ENCODE results near the gene NPB.

The NPB gene

DNA sequence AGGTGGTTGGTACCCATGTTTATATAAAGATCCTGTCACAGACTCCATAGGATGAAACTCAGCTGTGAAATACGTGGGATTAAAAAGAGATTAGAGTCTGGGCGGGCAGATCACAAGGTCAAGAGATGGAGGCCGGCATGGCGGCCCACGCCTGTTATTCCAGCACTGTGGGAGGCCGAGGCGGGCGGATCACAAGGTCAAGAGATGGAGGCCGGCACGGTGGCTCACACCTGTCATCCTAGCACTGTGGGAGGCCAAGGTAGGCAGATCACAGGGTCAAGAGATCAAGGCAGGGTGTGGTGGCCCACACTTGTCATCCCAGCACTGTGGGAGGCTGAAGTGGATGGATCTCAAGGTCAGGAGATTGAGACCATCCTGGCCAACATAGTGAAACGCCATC is 6.6 kb upstream of the NPB start:
- Histone ChIP-seq H3K27me3 (ENCODE audit: control insufficient read depth, low read length) (no peaks in the 10 kb centered on the region), H3K9me3 (ENCODE audit: control insufficient read depth, insufficient read depth, low read length) (no peaks in the 10 kb centered on the region), H3K4me1 (ENCODE audit: control insufficient read depth, low read length) (peaks cover 23% of the 10 kb centered on the region), H3K4me2 (ENCODE audit: low read length) (no peak overlapping the region), H3K79me2 (ENCODE audit: control insufficient read depth, low read length) (peaks cover 41% of the 10 kb centered on the region), H3K9me2 (replicated peaks; ENCODE audit: control insufficient read depth, low read length) (no peaks in the 10 kb centered on the region), H3K4me3 (ENCODE audit: low read length) (no peak overlapping the region), H3K36me3 (ENCODE audit: control insufficient read depth, low read length) (peaks cover 55% of the 10 kb centered on the region), H3K27ac (ENCODE audit: low read depth, low read length) (no peak overlapping the region), H3F3A (ENCODE audit: control insufficient read depth, insufficient read depth) (0 out of 2 replicates have a peak, but pooled peaks cover 7% of the 10 kb centered on the region), H4K20me1 (ENCODE audit: control insufficient read depth, insufficient read depth, low read depth, low read length) (peaks cover 3% of the 10 kb centered on the region)
- TF ChIP-seq CTCF (IDR thresholded peaks at IDR 0.05; ENCODE audit: low read depth, low read length, poor library complexity, severe bottlenecking), result no peak
- no peak for TF ChIP-seq EZH2phosphoT487 (IDR thresholded peaks at IDR 0.05; ENCODE audit: borderline replicate concordance, low read length)

DNA sequence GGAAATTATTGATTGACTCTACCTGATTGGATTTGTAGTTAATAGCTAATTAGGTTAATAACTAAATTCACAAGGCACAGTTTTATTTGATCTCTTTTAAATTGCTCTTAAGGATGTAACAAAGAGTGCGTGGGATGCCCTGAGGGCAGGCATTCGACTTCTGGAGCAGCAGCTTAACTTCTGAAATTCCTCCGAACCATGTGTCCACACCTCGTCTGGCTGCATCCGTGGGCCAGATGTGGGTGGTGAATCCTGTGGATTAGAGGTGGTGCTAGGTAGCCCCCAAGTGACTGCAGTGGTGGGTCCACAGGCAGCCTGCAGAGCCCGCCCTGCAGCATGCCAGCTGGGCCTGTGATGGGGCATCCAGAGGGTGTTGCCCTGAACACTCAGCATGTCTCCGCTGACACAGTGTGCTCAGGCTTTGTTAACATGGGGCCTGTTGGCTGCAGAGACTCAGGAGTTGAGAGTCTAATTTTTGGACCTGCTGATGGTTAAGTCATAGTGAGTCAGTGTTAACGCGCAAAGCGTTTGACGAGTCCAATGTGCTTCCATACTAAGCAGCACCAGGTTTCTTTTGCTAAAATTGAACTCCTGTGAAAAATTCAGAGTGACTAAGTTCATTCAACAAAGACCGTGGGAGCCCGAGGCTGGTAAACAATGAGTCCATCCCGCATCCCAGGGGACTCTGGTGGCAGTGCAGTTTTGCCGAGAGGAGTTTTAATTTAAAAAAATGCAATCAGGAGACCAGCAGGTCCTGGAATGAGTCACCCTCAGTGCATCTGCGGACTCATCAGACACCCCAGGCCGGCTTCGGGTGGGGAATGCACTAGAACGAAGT is 3.8 kb upstream of the NPB start:
- Histone ChIP-seq H3K4me2 (ENCODE audit: low read length) (no peak overlapping the region), H3K36me3 (ENCODE audit: control insufficient read depth, low read length) (peaks cover 47% of the 10 kb centered on the region), H3K4me1 (ENCODE audit: control insufficient read depth, low read length) (peaks cover 14% of the 10 kb centered on the region)

DNA sequence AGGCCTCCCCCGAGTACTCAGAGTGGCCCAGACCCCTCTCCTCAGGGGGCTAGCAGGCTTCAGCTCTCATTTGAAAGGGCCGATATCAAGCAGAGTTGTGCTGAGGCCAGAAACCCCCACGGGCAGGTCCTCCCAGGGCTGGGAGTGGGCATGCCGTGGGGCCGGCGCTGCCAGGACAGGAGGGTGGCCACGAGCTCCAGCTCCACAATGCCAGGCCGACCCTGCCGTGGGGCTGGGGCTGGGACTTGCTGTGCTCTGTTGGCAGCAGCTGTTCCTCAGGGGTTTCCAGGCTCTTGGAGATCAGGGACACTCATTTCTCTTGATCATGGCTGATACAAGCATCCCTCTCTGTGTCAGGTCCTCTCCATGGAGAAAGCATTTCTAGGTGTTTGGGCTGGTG is 3.2 kb upstream of the NPB start:
- Histone ChIP-seq H3K27ac (ENCODE audit: low read depth, low read length) (no peak overlapping the region), H3K9me3 (ENCODE audit: control insufficient read depth, insufficient read depth, low read length) (no peaks in the 10 kb centered on the region), H3K36me3 (ENCODE audit: control insufficient read depth, low read length) (peaks cover 47% of the 10 kb centered on the region), H3K4me2 (ENCODE audit: low read length) (no peak overlapping the region), H4K20me1 (ENCODE audit: control insufficient read depth, insufficient read depth, low read depth, low read length) (peaks cover 4% of the 10 kb centered on the region; the same call in 1 of the 2 replicates), H3K79me2 (ENCODE audit: control insufficient read depth, low read length) (peaks cover 12% of the 10 kb centered on the region), H3K9me2 (replicated peaks; ENCODE audit: control insufficient read depth, low read length) (no peaks in the 10 kb centered on the region), H3K4me3 (ENCODE audit: low read length) (no peak overlapping the region), H3K27me3 (ENCODE audit: control insufficient read depth, low read length) (peaks cover 2% of the 10 kb centered on the region), H3K4me1 (ENCODE audit: control insufficient read depth, low read length) (peaks cover 7% of the 10 kb centered on the region), H3F3A (ENCODE audit: control insufficient read depth, insufficient read depth) (no peaks in the 10 kb centered on the region)
- TF ChIP-seq CTCF (IDR thresholded peaks at IDR 0.05; ENCODE audit: low read depth, low read length, poor library complexity, severe bottlenecking) (no peak), EZH2phosphoT487 (IDR thresholded peaks at IDR 0.05; ENCODE audit: borderline replicate concordance, low read length) (no peak)

More for the DNA sequence above, 3.8 kb upstream of the NPB start:
- peaks cover 2% of the 10 kb centered on the region for H3K27me3 ChIP-seq (ENCODE audit: control insufficient read depth, low read length)
- no peak overlapping the region for H3K4me3 ChIP-seq (ENCODE audit: low read length)
- 0 out of 2 replicates have a peak, but pooled peaks cover 3% of the 10 kb centered on the region for H3F3A ChIP-seq (ENCODE audit: control insufficient read depth, insufficient read depth)
- no peaks in the 10 kb centered on the region for H3K9me3 ChIP-seq (ENCODE audit: control insufficient read depth, insufficient read depth, low read length)
- H3K79me2 ChIP-seq (ENCODE audit: control insufficient read depth, low read length), result peaks cover 19% of the 10 kb centered on the region
- no peak overlapping the region for H3K27ac ChIP-seq (ENCODE audit: low read depth, low read length)
- H4K20me1 ChIP-seq (ENCODE audit: control insufficient read depth, insufficient read depth, low read depth, low read length), result 0 out of 2 replicates have a peak, but pooled peaks cover 4% of the 10 kb centered on the region
- no peaks in the 10 kb centered on the region for H3K9me2 ChIP-seq (replicated peaks; ENCODE audit: control insufficient read depth, low read length)
- TF ChIP-seq EZH2phosphoT487 (IDR thresholded peaks at IDR 0.05; ENCODE audit: borderline replicate concordance, low read length) (no peak), CTCF (IDR thresholded peaks at IDR 0.05; ENCODE audit: low read depth, low read length, poor library complexity, severe bottlenecking) (no peak)

Data from DOHH2 (cell line).